Endometrial microvascular endothelial cells (primary cell): Measurements from ENCODE around the gene EFCAB8. TPM values are rescaled to one million over a fixed set of nuclear protein-coding genes. Genes with fewer than 3 reads are reported as not detected.

Experiments used
- in situ Hi-C: cut with HindIII; loops from 2 replicates; pipeline ENCODE4 v1.10.0; 2017; ENCODE audit warnings: low sequenced_read_pairs, low pct_unique_long_range_greater_than_20kb; ENCODE audit errors: inconsistent ontology term
- total RNA-seq: library from RNA; depleted of rRNA; stranded (reverse); fragments of >200 nt; gene quantifications from one replicate; pipeline ENCODE4 v1.2.3, GENCODE V29; 2015; ENCODE audit errors: inconsistent ontology term

The EFCAB8 gene
- total RNA-seq, 1 donor from 2014 or later: not detected

DNA sequence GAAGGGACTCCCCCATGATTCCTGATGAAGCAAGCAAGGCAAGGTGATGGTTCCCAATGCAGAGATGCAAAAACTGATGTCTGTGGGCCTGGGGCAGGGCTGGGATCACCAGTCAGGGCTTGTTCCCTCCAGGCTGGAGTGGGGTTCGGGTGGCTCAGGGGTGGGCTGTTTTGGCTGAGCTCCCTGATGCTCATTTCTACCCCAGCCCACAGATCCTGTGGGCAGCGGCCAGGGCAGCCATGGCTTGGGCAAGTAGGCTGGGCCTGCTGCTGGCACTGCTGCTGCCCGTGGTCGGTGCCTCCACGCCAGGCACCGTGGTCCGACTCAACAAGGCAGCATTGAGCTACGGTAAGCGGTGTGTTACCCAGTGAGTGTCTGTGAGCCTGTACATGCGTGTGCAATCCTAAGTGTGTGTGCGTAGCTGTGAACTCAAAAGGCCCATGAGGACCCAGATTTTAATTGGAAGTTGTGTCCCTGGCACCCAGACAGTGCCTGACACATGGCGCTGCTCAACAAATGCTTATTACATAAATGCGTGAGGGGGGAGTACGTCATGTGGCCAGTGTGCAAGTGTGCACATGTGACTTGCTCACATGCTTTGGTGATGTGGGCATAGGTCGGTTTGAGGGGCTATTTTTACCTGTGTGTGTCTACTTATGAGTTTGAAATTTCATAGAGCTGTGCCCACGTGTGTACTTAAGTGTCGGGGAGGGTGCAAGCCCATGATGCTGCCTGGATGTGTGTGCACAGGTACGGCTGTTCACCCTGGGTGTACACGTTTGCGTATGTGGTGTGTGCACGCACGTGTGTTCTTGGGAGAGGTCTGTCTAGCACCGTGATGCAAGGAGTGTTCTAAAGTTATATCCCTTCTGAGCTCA lies 149.9 kb downstream of the EFCAB8 start:
- in situ Hi-C loops: no loop called here

- in situ Hi-C loops: no loop called here
These were observed 150.8 kb downstream of the EFCAB8 start for GRCh38 chr20:33009214-33010132.

DNA sequence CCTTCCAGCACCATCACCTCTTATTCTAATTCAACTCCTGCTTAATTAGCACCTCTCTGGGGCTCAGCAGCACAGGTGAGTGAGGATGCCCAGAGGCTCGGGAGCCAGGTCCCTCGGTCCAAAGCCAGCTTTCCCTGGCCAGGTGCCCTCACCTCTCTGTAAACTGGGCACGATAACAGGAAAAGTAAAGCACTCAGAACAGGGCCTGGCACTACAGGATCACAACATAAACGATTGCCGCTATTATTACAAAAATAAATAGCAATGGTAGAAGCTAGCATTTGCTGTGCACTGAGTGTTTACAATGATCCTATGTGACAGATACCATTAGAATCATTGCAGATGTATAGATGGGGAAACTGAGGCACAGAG lies 151.4 kb downstream of the EFCAB8 start:
- in situ Hi-C loops: no loop called here

DNA sequence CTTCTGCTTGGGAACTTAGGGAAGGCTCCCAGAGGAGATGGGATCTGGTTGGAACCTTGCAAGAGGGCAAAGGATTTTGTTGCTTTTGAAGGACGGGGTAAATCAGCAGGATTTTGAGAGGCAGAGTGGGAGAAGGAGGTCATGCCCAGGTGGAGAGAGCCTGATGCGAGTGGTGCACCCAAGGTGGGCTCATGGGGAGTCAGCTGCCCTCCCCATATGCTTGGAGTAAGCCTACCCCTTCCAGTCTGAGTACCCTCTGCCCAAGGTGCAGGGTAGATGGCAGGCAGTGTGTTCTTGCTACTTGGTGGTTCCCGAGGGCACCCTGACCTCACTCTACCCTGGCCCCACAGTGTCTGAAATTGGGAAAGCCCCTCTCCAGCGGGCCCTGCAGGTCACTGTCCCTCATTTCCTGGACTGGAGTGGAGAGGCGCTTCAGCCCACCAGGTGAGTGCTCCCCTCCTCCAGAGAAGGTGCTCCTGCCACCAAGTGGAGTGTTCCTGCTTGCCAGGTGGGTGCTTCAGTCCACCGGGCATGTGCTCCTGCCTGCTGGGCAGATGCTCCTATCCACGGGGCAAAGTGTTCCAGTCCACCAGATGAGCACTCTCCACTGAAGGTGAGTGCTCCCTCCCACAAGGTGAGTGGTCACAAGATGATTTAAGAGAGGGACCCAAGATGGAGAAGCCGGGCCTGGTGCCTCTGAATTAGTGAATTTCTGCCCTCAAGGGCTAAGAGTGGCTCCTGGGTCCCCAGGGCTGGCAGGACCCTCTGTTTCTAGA lies 152.1 kb downstream of the EFCAB8 start:
- in situ Hi-C loops: no loop called here

Other genes with a start within 250 kb of the EFCAB8 start
- not detected for gene C20orf203, start 185.0 kb upstream of the EFCAB8 start, total RNA-seq
- 62.3 TPM for gene COMMD7, start 115.5 kb upstream of the EFCAB8 start, total RNA-seq
- gene DNMT3B, start 96.5 kb upstream of the EFCAB8 start, total RNA-seq: 8.7 TPM
- gene MAPRE1, start 39.0 kb upstream of the EFCAB8 start, total RNA-seq: 157 TPM
- not detected for gene SUN5, start 145.5 kb downstream of the EFCAB8 start, total RNA-seq
- gene BPIFB2, start 148.8 kb downstream of the EFCAB8 start, total RNA-seq: not detected
- not detected for gene BPIFB6, start 172.7 kb downstream of the EFCAB8 start, total RNA-seq
- gene BPIFB3, start 195.0 kb downstream of the EFCAB8 start, total RNA-seq: not detected
- not detected for gene BPIFB4, start 220.7 kb downstream of the EFCAB8 start, total RNA-seq